K562 (cell line): ENCODE results near the gene METRN.

Experiments
- EP300 ChIP-seq: IDR thresholded peaks from 2 replicates; pipeline ENCODE4 v1.6.1; 2012; ENCODE audit warnings: low read length, improper control_type of control experiment
- ESRRA ChIP-seq: fragments of 450-650 bp; IDR thresholded peaks from 2 replicates; pipeline ENCODE4 v1.6.1; 2014; ENCODE audit warnings: low read depth, mild to moderate bottlenecking, moderate library complexity, borderline replicate concordance
- HMGN3 ChIP-seq: IDR thresholded peaks from 2 replicates; pipeline ENCODE4 v1.6.1; 2011; ENCODE audit warnings: borderline replicate concordance, low read depth, mild to moderate bottlenecking, mixed read lengths, low read length; ENCODE audit not compliant: insufficient read length; ENCODE audit errors: extremely low read depth
- POLR2AphosphoS5 ChIP-seq: IDR thresholded peaks from 2 replicates; pipeline ENCODE4 v1.6.1; 2011; ENCODE audit warnings: mild to moderate bottlenecking, low read depth, low read length, moderate library complexity; ENCODE audit not compliant: control insufficient read depth, insufficient read depth
- ZNF174 ChIP-seq: fragments of 250-450 bp; sonication (Bioruptor Pico); IDR thresholded peaks from 2 replicates; pipeline ENCODE4 v1.4.0; 2020; ENCODE audit warnings: mild to moderate bottlenecking
- TF ChIP-seq, protein P1 (sequence below), 3 experiments: IDR thresholded peaks in 2 of 3; conservative IDR thresholded peaks in 1 of 3; 2 replicates each; pipeline ENCODE4 v1.5.1; 2011 to 2012; ENCODE audit warnings: low read length in 3 of 3, mild to moderate bottlenecking in 3 of 3, control low read depth in 2 of 3, improper control_type of control experiment in 1 of 3, inconsistent platforms in 1 of 3, low read depth in 1 of 3, mixed read lengths in 1 of 3, moderate library complexity in 1 of 3; ENCODE audit not compliant: insufficient read depth in 2 of 3
- TF ChIP-seq, protein P2 (sequence below): fragments of 200-800 bp; sonication (Bioruptor generic); IDR thresholded peaks from 2 replicates; pipeline ENCODE4 v1.6.1; 2017; ENCODE audit warnings: missing genetic modification characterization, missing compliant biosample characterization

DNA sequence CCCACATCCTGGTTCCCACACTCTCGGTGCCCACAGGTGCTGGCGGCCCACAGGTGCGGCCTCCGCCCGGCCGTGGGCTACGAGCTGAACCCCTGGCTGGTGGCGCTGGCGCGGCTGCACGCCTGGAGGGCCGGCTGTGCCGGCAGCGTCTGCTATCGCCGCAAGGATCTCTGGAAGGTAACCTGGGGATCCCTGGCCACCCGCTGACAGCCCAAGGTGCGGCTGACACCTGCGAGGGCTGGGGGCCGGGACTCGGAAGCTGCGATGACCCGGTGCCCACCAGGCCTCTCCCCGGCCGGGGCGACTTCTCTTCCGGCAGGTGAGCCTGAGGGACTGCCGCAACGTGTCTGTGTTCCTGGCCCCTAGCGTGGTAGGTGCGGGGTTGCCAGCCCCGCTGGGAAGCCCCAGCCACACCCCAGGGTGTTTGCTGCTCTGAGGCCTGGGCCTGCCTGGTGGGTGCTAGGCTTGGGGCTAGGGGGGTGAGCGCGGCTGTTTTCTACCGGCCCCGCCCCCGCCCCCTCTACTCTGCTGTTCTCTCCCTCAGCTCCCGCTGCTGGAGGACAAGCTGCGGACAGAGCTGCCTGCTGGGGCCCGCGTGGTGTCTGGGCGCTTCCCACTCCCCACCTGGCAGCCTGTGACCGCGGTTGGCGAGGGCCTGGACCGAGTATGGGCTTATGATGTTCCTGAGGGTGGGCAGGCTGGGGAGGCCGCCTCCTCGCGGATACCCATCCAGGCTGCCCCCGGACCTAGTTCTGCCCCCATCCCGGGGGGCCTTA is 7.0 kb downstream of the METRN start:
- no peak for TF ChIP-seq EP300
- TF ChIP-seq ESRRA, result no peak
- peak; percentile 1 for TF ChIP-seq HMGN3
- TF ChIP-seq, protein P1, sequence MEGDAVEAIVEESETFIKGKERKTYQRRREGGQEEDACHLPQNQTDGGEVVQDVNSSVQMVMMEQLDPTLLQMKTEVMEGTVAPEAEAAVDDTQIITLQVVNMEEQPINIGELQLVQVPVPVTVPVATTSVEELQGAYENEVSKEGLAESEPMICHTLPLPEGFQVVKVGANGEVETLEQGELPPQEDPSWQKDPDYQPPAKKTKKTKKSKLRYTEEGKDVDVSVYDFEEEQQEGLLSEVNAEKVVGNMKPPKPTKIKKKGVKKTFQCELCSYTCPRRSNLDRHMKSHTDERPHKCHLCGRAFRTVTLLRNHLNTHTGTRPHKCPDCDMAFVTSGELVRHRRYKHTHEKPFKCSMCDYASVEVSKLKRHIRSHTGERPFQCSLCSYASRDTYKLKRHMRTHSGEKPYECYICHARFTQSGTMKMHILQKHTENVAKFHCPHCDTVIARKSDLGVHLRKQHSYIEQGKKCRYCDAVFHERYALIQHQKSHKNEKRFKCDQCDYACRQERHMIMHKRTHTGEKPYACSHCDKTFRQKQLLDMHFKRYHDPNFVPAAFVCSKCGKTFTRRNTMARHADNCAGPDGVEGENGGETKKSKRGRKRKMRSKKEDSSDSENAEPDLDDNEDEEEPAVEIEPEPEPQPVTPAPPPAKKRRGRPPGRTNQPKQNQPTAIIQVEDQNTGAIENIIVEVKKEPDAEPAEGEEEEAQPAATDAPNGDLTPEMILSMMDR (IDR thresholded peaks at IDR 0.05 in 2 of 3, conservative IDR thresholded peaks at IDR 0.05 in 1 of 3; ENCODE audit: insufficient read depth in 2 of 3, low read depth in 1 of 3, low read length in 3 of 3), result no peak
- TF ChIP-seq ZNF174, result no peak
- TF ChIP-seq, protein P2, sequence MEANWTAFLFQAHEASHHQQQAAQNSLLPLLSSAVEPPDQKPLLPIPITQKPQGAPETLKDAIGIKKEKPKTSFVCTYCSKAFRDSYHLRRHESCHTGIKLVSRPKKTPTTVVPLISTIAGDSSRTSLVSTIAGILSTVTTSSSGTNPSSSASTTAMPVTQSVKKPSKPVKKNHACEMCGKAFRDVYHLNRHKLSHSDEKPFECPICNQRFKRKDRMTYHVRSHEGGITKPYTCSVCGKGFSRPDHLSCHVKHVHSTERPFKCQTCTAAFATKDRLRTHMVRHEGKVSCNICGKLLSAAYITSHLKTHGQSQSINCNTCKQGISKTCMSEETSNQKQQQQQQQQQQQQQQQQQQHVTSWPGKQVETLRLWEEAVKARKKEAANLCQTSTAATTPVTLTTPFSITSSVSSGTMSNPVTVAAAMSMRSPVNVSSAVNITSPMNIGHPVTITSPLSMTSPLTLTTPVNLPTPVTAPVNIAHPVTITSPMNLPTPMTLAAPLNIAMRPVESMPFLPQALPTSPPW (CRISPR knock-in tag), result no peak
- TF ChIP-seq POLR2AphosphoS5, result no peak
